ENCODE results near the gene SNAI3.

DNA sequence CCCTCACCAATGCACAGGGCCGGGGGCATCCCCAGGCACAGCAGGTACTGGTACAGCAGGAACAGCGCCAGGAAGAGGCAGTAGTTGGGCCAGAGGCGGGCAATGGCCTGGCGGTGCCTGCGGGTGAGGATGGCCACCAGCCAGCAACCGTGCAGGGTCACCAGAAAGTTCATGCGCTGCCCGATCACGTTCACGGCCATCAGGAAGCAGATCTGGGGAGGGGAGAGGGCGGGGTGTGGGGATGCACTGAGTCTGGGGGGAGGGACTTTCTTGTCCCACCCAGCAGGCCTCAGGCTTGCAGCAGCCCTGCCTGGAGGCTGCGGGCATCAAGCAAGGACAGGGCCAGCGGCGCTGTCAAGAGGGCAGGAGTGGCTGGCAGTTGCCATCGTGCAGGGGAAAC, 45.4 kb upstream of the SNAI3 start:
- TF ChIP-seq, protein P1, sequence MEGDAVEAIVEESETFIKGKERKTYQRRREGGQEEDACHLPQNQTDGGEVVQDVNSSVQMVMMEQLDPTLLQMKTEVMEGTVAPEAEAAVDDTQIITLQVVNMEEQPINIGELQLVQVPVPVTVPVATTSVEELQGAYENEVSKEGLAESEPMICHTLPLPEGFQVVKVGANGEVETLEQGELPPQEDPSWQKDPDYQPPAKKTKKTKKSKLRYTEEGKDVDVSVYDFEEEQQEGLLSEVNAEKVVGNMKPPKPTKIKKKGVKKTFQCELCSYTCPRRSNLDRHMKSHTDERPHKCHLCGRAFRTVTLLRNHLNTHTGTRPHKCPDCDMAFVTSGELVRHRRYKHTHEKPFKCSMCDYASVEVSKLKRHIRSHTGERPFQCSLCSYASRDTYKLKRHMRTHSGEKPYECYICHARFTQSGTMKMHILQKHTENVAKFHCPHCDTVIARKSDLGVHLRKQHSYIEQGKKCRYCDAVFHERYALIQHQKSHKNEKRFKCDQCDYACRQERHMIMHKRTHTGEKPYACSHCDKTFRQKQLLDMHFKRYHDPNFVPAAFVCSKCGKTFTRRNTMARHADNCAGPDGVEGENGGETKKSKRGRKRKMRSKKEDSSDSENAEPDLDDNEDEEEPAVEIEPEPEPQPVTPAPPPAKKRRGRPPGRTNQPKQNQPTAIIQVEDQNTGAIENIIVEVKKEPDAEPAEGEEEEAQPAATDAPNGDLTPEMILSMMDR (IDR thresholded peaks at IDR 0.05), result no peak
- no peak for TF ChIP-seq POLR2A (IDR thresholded peaks at IDR 0.05)

Measured in uterus (tissue), 2 donors.